NCI-H510A treated with DMSO at 0.1 percent for 48 hours (cell line): ENCODE results near the gene PAPOLG.
"Not testable (repeated sequence)": the region's sequence is repeated elsewhere in the genome, so short reads cannot be mapped to it uniquely, and the experiment has no call there.

Experiments used
- DNase-seq: peaks from one replicate; lab custom pipeline; 2025; lab: John Stamatoyannopoulos, UW

The PAPOLG gene

DNA sequence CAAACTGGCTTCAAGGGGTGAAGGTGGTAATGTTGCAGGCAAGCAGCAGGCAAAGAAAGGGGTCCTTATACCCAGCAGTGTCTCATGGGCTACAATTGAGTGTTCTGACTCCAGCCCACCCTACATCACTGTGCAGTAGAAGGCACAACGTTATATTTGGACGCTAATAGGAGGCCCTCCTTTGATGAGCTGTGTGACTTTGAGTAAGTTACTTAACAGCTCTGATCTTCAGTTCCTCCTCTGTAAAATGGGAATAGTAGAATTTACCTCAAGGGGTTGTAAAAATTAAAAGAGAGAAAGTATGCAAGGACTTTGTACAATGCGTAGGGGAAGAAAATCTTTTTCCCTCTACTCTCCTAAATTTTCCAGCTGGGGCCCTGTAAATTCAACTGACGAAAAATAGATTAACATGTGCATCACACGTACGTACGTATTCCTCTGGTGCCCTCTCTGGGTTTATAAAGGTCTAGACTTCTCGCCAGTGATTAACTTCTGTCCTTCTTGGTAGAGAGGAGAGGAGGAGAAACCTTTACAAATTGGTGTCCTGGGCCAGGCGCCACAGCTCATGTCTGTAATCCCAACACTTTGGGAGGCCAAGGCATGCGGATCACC is 67.7 kb downstream of the PAPOLG start:
- DNase-seq, result no peak

DNA sequence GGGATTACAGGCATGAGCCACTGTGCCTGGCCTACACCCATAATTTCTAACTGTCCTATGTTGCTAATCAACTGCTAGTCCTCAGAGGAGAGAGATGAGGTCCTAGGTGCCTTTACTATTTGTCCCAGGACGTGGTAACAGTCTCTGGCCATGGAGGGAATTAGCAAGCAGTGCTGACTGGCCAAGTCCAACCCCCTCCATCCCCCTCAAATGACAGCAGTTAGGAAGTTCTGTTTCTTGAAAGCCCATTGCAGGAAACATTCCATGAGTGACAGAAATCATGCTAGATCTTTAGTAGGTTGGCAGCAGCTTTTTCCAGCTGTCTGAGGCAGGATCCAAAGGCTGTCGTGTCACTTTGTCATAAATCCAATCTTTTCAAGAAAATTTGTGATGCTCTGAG is 69.6 kb downstream of the PAPOLG start:
- DNase-seq, result no peak

DNA sequence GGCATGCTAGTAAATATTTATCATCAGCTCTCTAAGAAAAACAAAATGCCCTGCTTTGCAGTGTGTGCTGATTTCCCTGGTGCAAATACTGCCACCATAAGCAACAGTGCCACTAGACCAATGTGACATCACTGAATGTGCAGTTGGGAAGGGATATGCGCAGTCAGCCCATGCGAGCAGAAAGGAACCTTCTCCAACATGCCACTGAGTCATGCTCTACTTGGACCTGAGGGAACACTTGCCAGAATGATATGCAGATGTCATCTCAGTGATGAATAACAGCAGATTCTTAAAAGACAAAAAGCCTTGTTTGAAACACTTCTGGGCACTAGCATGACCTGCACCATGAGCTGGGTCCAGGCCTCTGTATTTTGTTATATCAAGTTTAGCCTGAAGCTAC is 70.0 kb downstream of the PAPOLG start:
- DNase-seq, result no peak

DNA sequence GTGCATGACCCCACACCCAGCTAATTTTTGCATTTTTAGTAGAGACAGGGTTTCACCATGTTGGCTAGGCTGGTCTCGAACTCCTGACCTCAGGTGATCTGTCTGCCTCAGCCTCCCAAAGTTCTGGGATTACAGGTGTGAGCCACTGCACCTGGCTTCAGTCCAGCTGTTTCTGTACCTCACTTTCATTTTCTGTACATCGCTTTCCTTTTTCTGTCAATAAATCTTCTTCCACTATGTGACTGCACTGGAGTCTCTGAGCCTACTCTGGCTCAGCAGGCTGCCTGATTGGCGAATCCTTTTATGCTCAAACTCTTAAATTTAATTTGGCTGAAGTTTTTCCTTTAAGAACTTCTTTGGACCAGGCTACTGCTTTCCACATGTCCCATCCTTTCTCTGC is 70.8 kb downstream of the PAPOLG start:
- not testable (repeated sequence) for DNase-seq

DNA sequence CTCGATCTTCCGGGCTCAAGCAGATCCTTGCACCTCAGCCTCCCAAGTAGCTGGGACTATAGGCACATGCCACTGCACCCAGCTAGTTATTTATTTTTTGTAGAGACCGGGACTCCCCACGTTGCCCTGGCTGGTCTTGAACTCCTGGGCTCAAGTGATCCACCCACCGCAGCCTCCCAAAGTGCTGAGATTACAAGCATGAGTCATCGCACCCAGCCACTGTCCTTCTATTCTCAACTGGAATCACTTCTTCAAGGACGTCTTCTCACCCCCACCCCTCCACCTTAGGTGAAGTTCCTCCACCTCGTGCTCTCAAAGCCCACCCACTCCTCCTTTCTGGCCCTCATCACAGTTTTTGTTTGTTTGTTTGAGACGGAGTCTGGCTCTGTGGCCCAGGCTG is 71.3 kb downstream of the PAPOLG start:
- DNase-seq, result no peak

DNA sequence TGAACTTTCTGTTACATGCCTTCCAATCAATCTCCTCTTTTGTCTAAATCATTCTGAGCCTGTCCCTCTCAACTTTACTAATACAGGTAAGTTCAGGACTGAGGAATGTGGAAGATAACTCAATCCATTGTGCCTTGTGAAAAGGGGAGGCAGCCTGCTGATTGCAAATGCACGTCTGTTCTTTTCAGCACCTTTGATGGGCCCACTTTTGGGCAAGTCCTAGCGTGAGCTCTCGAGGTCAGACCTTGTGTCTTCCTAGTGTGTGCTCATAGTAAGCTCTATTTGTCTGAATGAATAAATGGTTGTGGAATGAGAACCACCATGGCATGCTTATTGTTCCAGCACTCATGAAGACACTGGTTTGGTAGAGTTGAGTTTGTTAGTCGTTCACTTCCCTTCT is 74.9 kb downstream of the PAPOLG start:
- DNase-seq, result no peak

DNA sequence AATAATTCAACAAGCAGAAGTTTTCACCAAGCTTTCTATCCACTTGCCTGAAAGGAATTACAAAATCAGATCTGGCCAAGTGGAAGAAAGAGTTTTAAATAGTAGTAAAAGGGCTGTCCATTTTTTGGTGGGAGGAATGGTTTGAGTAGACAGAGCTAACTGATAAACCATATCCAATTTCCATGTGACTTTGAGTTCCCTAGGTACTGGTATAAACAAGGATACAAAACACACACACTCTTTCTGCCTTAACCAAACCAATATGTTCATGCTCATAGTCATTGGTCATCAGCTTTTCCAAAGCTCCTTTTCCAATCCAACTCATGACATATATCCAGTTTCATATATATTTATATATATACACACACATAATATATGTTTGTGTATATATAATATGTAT is 75.9 kb downstream of the PAPOLG start:
- DNase-seq, result no peak

DNA sequence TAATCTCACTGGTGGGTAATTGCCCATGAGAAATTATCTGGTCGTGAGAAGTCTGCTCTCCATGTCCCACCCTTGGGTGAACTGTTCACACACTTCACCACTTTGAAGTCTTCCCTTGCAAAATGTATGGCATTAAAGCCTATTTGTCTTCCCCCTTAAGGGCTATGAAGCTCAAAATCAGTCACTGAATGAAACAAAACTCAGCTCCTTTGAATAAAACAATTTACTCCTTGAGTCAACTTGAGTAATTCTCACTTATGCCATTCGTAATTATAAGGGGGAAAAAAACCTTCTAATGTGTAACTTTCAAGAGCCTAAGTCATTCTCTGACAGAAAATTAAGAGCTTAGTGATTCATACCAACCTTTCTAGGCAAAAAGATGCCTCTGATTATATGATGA is 76.6 kb downstream of the PAPOLG start:
- no peak for DNase-seq

DNA sequence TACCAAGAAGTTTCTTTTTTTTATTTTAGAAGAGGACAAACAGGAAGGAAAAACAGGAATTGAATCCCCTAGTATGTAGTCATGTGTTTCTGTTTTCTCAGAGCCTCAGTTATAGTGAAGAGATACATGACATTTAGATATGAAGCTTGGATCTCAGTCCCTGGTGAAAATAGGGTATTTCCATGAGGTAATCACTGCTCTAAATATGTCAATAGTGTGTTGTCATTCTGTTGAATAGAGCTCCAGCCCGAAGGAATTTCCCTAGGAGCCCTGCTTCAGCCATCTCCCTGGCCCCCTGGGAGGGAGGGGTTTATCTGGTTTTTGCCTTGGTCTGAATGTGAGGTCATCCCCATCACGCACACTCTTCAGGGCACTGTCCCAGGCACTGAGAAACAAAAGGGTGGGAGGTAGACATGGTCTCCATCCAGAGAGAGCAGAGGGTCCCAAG is 78.2 kb downstream of the PAPOLG start:
- no peak for DNase-seq

DNA sequence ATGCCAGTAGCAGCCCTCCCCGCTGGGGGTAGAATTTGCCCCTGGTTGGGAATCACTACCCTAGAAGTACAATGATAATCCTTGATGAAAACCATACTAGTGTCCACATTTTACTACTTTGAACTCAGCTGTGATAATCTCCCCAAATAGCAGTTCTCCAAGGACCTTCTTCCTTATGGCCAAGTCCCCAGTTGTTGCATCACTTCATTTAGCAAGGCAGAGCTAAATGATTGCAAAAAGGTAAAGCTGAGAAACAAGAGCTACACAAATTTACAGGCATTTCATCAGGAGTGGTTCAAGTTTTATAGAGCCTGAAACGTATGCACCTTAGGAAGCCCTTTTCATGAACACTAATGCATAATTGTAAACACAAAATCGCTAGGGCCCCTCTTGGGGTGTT is 80.4 kb downstream of the PAPOLG start:
- no peak for DNase-seq

DNA sequence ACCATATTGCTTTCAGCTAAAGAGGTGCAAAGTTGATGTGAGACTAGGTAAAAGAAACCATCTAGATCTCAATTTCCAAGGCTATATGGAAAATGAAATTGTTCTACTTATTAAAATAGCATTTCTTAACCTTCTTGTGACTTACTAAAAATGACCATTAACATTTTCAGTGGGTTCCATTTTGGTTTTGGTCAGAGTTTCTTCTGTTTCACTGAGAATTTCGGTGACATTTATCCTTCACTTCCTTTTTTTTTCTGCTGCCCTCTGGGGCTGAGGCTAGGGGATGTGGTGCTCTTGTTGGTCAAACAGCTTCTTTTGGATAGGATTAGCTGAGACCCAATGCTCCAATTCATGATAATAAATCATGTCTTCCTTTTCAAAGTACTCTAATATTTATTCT is 81.1 kb downstream of the PAPOLG start:
- no peak for DNase-seq

DNA sequence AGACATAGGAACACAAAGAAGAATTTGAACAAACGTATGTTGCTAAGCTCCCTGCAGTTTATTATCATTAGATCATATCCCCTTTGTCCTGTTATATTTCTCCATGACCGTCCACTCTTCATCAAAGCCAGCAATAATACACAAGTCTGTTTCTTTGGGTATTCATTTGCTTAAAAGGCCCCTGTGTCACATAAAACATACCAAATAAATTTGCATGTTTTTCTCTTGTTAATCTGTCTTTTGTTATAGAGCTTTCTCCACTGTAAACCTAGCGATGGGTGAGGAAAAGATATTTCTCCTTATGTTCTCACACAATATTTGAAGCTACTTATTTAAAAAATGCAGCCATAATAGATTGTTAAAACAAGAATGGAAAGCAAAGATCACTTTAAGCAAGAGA is 82.4 kb downstream of the PAPOLG start:
- no peak for DNase-seq

DNA sequence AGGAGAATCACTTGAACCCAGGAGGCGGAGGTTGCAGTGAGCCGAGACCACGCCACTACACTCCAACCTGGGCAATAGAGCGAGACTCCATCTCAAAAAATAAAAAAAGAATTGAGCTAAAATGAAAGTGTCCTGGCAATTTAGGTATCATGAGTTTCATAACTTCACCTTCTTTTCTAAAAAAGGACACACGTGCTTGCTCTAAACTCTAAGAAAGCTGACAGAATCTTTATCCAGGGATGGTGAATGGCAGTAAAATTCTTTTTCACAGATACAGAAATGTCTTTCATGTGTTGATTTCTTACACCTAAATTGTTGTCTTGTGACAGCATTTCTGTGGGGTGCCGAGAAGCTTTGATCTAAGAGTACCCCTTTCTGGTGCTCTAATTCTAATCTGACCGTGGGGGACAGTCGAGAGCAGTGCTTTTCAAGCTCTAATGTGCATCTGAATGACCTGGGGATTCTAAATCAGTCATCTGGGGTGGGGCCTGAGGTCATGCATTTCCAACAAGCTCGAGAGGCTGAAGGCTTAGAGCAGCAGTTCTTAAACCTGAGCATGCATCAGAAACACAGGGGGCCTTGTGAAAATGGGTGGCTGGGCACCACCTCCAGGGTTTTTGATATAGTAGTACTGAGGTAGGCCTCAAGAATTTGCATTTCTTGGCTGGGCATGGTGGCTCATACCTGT is 83.2 kb downstream of the PAPOLG start:
- DNase-seq, result no peak

DNA sequence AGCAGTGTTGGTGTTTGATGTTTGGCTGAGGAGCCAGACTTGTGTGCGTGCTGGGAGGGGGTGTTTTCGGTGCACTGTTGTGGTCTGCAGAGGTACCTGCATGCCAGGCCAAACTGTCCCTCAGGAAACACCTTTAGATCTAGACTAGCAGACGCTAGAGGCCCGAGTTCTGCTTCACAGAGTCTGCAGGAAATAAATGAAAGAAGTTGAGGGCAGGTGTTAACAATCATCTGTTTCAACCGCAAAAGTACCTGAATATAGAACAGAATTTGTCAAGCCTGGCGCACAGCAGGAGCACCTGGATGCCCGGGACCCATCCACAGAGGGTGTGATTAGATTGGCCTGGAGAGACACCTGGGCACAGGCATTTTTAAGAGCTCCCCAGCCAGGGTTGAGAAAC is 84.8 kb downstream of the PAPOLG start:
- peak; percentile 31 for DNase-seq

DNA sequence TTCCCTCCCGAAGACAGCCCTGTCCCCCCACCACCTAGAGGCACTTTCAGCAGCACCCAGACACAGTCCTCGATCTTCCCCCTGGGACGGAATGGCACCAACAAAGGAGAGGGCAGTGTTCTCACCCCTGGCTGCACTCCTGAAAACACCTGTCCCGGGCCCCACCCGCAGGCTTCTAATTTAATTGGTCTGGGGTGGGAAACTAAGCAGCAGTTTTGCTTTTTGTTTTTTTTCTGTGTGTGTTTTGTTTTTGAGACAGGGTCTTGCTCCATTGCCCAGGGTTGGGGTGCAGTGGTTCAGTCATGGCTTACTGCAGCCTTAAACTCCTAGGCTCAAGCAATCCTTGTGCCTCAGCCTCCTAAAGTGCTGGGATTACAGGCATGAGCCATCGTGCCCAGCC is 86.9 kb downstream of the PAPOLG start:
- DNase-seq, result no peak

DNA sequence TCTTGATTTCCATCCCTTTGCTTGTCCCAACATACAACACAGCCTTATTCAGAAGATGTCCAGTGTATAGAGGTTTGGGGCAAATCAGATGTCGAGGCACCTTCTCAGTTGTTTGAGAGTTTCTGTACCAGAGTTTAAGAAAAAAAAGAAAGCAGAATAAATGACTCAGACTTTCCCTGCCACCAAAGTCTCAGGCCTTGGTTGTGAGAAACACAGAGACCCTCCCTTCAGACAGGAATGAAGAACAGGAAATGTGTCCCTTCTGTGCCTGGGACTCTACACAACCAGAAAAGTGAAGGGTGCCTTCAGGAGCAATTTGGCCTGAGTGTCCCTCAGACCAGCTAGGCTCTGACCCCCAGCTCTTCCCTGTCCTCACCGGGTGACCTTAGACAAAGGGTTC is 88.0 kb downstream of the PAPOLG start:
- DNase-seq, result no peak

DNA sequence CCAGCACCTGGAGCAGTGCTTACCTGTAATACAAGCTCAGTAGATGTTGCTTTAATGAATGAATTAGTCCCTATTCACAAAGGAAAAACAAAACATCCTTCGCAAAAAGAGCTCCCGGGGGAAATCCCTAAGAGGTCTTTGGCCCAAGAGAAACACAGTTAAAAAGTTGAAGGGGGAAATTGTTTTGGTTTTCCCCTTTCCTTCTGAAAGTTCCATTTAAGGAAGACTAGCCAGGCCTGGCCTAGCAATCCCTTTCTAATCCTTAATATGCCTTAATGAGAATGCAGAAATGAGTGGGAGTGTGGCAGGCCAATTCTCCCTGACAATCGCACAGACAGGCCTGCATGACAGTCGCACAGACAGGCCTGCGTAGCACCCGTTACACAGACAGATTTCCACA is 91.8 kb downstream of the PAPOLG start:
- DNase-seq, result no peak
